GM12878 (cell line): ENCODE results near the gene CCL14. TPM values are rescaled to one million over a fixed set of nuclear protein-coding genes. Genes with fewer than 3 reads are reported as not detected.
A peak's percentile ranks its signal among the peaks of the same experiment; 100 is the strongest.

Experiments used
- ATF3 ChIP-seq: IDR thresholded peaks from 2 replicates; pipeline ENCODE4 v1.6.1; 2011; ENCODE audit warnings: low read depth, mild to moderate bottlenecking, low read length, moderate library complexity, borderline replicate concordance; ENCODE audit errors: extremely low read depth
- CBX3 ChIP-seq: fragments of 200-600 bp; sonication (generic); IDR thresholded peaks from 2 replicates; pipeline ENCODE4 v1.6.1; 2016; ENCODE audit warnings: low read depth, borderline replicate concordance
- CEBPB ChIP-seq, 2 experiments: fragments of 150-350 bp in 1 of 2; IDR thresholded peaks; 2 replicates each; pipeline ENCODE4 v1.6.1; 2012 to 2014; ENCODE audit warnings: low read depth in 2 of 2, low read length in 2 of 2, borderline replicate concordance in 1 of 2, inconsistent platforms in 1 of 2
- CREB1 ChIP-seq: IDR thresholded peaks from 2 replicates; pipeline ENCODE4 v1.6.1; 2012; ENCODE audit warnings: low read depth, mild to moderate bottlenecking, inconsistent platforms
- DPF2 ChIP-seq: fragments of 450-650 bp; IDR thresholded peaks from 2 replicates; pipeline ENCODE4 v1.6.1; 2017; ENCODE audit warnings: mild to moderate bottlenecking
- FOS ChIP-seq: IDR thresholded peaks from 3 replicates; pipeline ENCODE4 v1.6.1; 2011; ENCODE audit warnings: borderline replicate concordance; ENCODE audit not compliant: insufficient read length; ENCODE audit errors: extremely low read depth
- IKZF1 ChIP-seq: fragments of 450-650 bp; conservative IDR thresholded peaks from 2 replicates; pipeline ENCODE4 v1.6.1; 2017; ENCODE audit warnings: antibody characterized with exemption, mild to moderate bottlenecking
- MTA3 ChIP-seq: IDR thresholded peaks from 2 replicates; pipeline ENCODE4 v1.6.1; 2012; ENCODE audit warnings: low read length, inconsistent platforms, borderline replicate concordance
- MXI1 ChIP-seq: fragments of 150-350 bp; IDR thresholded peaks from 2 replicates; pipeline ENCODE4 v1.6.1; 2011; ENCODE audit warnings: low read depth, mild to moderate bottlenecking, inconsistent platforms, low read length, improper control_type of control experiment
- PAX5 ChIP-seq: IDR thresholded peaks from 2 replicates; pipeline ENCODE4 v1.6.1; 2011; ENCODE audit warnings: low read depth, low read length, borderline replicate concordance
- PML ChIP-seq: IDR thresholded peaks from 2 replicates; pipeline ENCODE4 v1.6.1; 2012; ENCODE audit warnings: low read length, inconsistent platforms
- RAD51 ChIP-seq: fragments of 450-650 bp; IDR thresholded peaks from 2 replicates; pipeline ENCODE4 v1.6.1; 2016; ENCODE audit warnings: moderate library complexity, mild to moderate bottlenecking, inconsistent platforms
- SIN3A ChIP-seq: IDR thresholded peaks from 2 replicates; pipeline ENCODE4 v1.6.1; 2012; ENCODE audit warnings: low read depth, low read length, improper control_type of control experiment
- SMAD1 ChIP-seq: fragments of 450-650 bp; IDR thresholded peaks from 2 replicates; pipeline ENCODE4 v1.6.1; 2018; ENCODE audit warnings: mild to moderate bottlenecking, low read depth; ENCODE audit not compliant: partially characterized antibody
- TBL1XR1 ChIP-seq: IDR thresholded peaks from 2 replicates; pipeline ENCODE4 v1.6.1; 2012; ENCODE audit warnings: low read depth, low read length, improper control_type of control experiment
- ZBED1 ChIP-seq: IDR thresholded peaks from 2 replicates; pipeline ENCODE4 v1.6.1; 2016; ENCODE audit warnings: borderline replicate concordance
- ZBTB40 ChIP-seq: fragments of 450-650 bp; IDR thresholded peaks from 2 replicates; pipeline ENCODE4 v1.6.1; 2016; ENCODE audit warnings: mild to moderate bottlenecking, moderate library complexity, borderline replicate concordance
- polyA plus RNA-seq, 11 experiments: library from polyadenylated mRNA; depleted of rRNA in 4 of 11; unstranded in 6 of 11; stranded (reverse) in 5 of 11; fragments of >200 nt; fragmentation: Nextera tagmentation in 4 of 11; fragmentation: Illumina TruSeq in 1 of 11; extraction: Ambion mirVana in 4 of 11; extraction: Trizol in 1 of 11; gene quantifications; 1 replicate in 1 of 11; 2 replicates in 10 of 11; pipeline versions ENCODE4 v1.2.1 to v1.2.3, GENCODE V29; 2011 to 2016; ENCODE audit warnings: inconsistent platforms in 2 of 11, missing spikeins in 2 of 11, low read depth in 1 of 11
- total RNA-seq, 4 experiments: library from RNA; depleted of rRNA in 3 of 4; stranded (reverse); fragments of >200 nt in 3 of 4; fragmentation: Illumina TruSeq in 1 of 4; extraction: Trizol in 1 of 4; gene quantifications; 2 replicates each; pipeline versions ENCODE4 v1.2.1 to v1.2.3, GENCODE V29; 2013 to 2021
- TF ChIP-seq, protein P1 (sequence below): fragments of 450-650 bp; IDR thresholded peaks from 2 replicates; pipeline ENCODE4 v1.6.1; 2017; ENCODE audit warnings: mild to moderate bottlenecking, low read depth, inconsistent platforms; ENCODE audit not compliant: poor library complexity, severe bottlenecking
- TF ChIP-seq, protein P2 (sequence below): fragments of 450-650 bp; conservative IDR thresholded peaks from 2 replicates; pipeline ENCODE4 v1.6.1; 2017; ENCODE audit warnings: mild to moderate bottlenecking, moderate library complexity

The CCL14 gene
- total and polyA plus RNA-seq, 10 of the 15 experiments (the other 5 are each of a cell fraction or from before 2014, with no cell fraction given) = not detected

DNA sequence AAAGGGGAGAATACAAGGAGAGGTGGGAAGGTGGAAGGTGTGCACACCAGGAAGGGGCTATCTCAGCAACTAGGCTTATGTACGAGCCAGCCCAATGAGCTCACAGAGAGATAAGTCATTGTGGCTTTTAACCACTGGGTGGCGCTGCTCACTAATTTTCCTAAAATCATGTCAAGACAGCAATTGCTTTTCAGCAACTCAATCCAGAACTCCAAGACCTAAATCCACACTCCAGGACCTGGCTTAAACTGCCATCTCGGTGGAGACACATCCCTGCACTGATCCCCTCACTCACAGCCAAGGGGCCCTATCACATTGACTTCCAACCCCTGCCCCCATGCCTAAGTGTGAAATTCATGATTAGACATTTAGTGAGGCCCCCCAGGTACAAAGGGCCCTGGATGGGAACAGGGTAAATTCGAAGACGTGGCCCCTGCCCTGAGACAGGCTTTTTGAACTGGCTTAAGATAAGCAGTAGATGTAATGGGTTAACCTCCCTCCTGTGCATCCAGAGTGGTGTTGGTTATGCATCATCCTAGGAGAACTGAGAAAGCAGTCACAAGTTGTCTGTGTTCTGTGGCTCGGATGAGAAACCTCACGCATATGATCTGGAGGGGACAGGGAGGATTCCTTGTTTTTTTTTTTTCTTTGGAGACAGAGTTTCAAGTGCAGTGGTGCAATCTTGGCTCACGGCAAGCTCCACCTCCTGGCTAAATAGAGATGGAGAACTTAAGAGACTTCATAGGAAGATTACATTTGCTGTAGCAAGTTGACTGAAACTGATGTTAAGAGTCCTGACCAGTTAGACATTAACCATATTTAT lies 16.8 kb downstream of the CCL14 start (continued):
- TF ChIP-seq FOS (no peak), PAX5 (no peak), PML (no peak), CBX3 (no peak), MXI1 (no peak), DPF2 (no peak), ATF3 (no peak), RAD51 (no peak), ZBTB40 (no peak), CEBPB (IDR thresholded peaks at IDR 0.05; ENCODE audit: borderline replicate concordance in 1 of 2, low read depth in 2 of 2, low read length in 2 of 2) (no peak), CREB1 (no peak), TBL1XR1 (no peak), SIN3A (no peak), IKZF1 (peak; percentile 70), MTA3 (no peak), SMAD1 (no peak), ZBED1 (no peak)
- TF ChIP-seq, protein P1, sequence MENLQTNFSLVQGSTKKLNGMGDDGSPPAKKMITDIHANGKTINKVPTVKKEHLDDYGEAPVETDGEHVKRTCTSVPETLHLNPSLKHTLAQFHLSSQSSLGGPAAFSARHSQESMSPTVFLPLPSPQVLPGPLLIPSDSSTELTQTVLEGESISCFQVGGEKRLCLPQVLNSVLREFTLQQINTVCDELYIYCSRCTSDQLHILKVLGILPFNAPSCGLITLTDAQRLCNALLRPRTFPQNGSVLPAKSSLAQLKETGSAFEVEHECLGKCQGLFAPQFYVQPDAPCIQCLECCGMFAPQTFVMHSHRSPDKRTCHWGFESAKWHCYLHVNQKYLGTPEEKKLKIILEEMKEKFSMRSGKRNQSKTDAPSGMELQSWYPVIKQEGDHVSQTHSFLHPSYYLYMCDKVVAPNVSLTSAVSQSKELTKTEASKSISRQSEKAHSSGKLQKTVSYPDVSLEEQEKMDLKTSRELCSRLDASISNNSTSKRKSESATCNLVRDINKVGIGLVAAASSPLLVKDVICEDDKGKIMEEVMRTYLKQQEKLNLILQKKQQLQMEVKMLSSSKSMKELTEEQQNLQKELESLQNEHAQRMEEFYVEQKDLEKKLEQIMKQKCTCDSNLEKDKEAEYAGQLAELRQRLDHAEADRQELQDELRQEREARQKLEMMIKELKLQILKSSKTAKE = peak; percentile 18
- TF ChIP-seq, protein P2, sequence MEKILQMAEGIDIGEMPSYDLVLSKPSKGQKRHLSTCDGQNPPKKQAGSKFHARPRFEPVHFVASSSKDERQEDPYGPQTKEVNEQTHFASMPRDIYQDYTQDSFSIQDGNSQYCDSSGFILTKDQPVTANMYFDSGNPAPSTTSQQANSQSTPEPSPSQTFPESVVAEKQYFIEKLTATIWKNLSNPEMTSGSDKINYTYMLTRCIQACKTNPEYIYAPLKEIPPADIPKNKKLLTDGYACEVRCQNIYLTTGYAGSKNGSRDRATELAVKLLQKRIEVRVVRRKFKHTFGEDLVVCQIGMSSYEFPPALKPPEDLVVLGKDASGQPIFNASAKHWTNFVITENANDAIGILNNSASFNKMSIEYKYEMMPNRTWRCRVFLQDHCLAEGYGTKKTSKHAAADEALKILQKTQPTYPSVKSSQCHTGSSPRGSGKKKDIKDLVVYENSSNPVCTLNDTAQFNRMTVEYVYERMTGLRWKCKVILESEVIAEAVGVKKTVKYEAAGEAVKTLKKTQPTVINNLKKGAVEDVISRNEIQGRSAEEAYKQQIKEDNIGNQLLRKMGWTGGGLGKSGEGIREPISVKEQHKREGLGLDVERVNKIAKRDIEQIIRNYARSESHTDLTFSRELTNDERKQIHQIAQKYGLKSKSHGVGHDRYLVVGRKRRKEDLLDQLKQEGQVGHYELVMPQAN = no peak
